ENCODE results near the gene HLA-DMB.

Gene HLA-DMB

DNA sequence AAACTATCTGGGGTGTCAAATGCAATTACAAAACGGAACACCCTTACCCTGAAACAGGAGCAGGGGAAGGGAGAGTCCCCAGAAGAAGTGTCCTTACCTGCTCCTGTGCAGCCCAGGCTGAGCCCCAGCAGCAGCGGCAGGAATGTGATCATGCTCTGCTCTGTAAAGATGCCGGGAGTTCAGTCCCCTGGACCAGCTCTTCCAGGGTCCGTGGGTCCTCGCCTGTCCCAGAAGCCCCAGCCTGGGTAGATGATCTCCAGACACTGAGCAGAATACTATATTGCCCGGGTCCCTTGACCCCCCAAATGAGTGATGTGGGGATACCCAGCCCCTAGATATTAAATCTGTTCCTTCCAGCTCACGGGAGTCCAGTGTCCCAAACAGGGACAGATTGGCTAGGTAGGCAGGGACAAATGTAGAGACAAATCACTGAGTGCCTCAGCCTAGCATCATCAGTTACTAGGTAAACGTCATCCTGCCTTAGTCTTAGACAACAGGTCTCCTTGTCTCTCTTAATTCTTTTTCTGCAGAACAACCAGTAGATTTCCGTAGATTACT is at the start of gene HLA-DMB:
Gene HLA-DMB, minus strand, starts transcription at position 373 of the 558 bp plus-strand sequence. Its CDS starts 221 bp downstream, at position 152.
- peak; percentile 79 for DNase-seq

DNA sequence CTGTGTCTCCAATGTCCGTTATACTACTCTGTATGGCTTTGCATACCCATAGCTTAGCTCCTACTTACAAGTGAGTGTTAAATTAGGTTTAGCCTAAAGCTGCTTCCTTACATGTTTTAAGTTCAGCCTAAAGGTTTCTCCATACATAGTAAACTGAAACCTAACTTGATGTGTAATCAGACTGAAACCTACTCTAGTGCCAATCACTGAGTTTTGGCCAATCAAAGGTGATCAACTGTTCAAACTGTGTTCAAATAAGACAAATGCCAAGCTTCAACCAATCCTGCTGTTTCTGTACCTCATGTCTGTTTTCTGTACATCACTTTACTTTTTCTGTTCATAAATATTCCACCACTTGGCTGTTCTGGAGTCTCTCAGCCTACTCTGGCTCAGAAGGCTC is 48.5 kb upstream of the HLA-DMB start:
- DNase-seq = no peak

DNA sequence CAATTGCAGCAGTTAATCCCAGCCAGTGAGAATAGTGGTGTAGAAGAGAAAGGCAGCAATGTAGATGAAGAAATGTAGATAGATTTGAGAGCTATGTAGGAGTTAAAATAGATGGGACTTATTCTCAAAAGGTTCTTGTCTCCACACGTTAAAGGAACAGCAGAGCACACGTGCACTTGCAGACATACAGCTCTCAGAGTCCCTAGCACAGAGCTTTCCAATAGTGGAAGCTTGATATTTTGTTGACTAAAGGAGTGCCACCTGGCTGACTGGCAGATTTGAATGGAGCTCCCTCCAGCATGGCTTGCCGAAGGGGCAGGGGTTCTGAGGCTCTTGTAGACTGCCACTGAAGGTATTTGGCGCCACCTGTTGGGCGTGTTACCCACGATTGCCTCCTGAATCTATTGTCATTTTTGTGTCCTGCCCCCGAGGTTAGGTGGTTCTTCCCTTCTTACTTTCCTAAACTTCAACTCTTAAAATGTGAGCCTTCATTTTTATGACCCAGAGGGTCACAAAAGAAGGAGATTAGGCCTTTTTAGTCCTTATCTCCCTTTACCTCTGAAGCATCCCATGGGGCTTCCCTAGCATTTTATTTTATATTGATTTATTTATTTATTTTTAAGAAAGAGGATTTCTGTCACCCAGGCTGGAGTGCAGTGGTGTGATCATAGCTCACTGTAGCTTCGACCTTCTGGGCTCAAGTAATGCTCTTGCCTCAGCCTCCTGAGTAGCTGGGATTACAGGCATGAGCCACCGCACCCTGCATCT is 44.0 kb upstream of the HLA-DMB start:
- peak; percentile 87 for DNase-seq

DNA sequence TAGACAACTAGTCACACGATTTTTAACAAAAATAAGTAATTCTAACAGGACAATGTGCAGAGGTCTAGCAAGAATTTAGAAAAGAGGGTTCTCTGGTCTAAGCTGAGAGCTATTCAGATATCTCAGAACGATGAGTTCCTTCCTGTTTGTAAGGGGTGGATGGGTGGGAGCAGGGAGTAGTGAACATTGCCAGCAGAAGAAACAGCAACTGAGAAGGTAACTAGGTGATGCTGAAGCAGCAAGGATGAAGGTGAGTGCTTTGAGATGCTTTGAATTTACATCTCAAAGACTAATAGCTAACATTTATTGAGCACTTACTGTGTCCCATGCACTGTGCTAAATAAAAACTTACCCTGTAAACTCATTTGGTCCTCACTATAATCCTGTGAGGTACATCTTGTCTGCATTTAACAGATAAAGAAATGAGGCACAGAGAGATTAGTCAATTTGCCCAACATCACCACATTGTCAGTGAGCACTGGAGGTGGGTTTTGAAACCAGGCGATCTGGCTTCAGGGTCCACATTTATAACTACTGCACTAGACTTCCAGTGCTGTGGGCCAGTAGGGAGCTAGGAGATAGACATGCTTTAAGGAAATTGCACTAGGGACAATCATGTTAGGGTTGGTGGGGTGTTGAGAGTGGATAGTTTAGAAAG is 43.3 kb upstream of the HLA-DMB start:
- no peak for DNase-seq

DNA sequence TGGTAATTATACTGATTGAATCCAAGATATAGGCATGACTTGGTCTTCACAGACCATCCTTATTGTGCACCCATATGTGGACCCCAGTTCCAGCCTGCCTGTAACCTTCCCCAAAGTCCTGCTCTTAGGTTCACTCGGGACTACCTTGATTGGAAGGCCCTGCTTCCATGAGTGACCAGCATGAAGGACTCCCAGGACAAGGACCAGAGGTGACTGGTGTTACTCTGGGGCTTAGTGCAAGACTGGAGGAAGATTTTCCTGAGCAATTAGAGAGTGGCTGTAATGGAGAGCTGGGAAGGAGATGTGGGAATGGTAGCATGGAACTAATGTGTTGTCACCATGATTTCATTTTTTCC is 42.6 kb upstream of the HLA-DMB start:
- no peak for DNase-seq

DNA sequence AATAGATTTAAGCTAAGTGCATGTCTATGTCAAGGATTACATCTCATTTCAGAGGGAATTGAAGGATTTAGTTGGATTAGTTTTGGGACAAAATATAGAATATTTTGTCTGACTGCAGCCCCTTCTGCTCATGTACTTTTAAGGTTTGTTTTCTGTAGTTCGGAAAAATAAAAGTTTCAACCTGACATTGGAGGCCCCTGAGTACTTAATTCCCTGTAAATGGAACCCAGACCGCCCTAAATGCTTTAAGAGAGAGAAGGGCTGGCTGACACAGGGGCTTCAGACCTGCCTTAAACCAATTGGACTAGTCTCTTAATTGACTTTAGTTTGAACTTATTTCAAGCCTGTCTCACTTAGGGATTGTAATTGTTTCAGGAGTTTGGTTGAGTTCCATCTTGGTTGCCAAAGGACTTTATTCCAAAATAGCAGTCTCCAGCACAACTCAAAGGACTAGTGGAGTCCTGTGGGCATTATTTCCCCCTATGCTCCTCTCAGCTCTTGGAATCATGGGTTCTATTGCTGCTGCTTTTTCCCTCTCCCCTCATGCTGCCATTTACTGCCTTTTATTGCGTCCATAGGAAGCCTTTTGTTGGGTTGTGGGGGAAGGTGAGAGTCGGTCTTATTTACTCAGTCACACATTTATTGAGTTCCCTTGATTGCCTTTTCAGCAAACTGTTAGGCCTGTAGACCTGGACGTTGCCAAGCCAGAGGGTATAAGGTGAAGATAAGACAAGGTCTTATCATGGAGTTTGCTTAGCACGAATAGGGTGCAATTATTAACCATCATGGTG is 42.1 kb upstream of the HLA-DMB start:
- DNase-seq = no peak

- DNase-seq = no peak
Measured at GRCh38 chr6:32982084-32982701, 41.4 kb upstream of the HLA-DMB start.

DNA sequence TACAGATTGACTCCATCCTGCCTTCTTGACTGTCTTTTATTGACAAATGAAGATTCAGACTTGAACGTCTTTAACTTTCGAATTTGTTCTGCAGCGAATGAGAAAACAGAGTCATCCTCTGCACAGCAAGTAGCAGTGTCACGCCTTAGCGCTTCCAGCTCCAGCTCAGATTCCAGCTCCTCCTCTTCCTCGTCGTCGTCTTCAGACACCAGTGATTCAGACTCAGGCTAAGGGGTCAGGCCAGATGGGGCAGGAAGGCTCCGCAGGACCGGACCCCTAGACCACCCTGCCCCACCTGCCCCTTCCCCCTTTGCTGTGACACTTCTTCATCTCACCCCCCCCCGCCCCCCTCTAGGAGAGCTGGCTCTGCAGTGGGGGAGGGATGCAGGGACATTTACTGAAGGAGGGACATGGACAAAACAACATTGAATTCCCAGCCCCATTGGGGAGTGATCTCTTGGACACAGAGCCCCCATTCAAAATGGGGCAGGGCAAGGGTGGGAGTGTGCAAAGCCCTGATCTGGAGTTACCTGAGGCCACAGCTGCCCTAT is 39.7 kb upstream of the HLA-DMB start:
- DNase-seq = no peak

DNA sequence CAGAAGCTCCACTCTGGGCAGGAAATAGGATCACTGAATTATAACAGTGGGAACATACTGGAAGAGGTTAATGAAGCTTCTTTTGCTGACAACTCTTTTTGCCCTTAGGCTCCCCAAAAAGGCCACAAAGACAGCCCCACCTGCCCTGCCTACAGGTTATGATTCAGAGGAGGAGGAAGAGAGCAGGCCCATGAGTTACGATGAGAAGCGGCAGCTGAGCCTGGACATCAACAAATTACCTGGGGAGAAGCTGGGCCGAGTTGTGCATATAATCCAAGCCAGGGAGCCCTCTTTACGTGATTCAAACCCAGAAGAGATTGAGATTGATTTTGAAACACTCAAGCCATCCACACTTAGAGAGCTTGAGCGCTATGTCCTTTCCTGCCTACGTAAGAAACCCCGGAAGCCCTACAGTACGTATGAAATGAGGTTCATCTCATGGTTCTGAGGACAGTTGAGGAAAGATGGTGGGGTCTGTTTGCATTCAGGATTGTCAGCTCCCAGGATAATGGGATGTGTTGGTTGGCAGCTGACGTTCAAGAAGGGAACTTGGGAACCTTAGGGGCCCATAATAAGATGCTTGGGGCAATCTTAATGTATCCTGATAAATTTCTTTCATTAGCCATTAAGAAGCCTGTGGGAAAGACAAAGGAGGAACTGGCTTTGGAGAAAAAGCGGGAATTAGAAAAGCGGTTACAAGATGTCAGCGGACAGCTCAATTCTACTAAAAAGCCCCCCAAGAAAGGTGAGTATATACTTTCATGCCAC is 39.1 kb upstream of the HLA-DMB start:
- DNase-seq = no peak

DNA sequence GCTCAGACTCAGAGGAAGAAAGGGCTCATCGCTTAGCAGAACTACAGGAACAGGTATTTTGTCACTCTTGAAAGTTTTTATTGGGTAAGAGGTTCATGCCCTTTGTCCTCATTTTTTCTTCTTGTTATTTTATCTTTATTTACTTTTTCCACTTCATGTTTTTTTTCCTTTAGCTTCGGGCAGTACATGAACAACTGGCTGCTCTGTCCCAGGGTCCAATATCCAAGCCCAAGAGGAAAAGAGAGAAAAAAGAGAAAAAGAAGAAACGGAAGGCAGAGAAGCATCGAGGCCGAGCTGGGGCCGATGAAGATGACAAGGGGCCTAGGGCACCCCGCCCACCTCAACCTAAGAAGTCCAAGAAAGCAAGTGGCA is 37.1 kb upstream of the HLA-DMB start:
- no peak for DNase-seq

DNA sequence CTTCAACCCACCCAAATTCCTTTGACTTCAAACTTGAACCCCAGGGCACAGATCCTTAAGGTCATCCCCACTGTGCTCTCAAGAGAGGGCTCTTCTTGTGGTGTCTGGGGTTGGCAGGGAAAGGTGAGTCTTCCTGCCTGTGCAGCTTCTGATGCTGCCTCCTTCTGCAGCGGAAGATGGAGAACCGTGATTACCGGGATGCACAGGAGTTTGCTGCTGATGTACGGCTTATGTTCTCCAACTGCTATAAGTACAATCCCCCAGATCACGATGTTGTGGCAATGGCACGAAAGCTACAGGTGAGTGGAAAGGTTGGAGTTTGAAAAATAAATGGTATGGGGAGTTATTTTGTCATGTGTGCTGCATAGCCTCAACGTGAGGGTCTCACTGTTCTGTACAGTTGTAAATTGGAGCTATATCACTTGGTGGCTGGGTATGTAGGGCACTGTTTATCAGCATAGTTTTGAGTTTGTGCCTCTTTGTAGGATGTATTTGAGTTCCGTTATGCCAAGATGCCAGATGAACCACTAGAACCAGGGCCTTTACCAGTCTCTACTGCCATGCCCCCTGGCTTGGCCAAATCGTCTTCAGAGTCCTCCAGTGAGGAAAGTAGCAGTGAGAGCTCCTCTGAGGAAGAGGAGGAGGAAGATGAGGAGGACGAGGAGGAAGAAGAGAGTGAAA is 36.6 kb upstream of the HLA-DMB start:
- DNase-seq = no peak

- DNase-seq = no peak
Measured at GRCh38 chr6:32976334-32977069, 35.7 kb upstream of the HLA-DMB start.

DNA sequence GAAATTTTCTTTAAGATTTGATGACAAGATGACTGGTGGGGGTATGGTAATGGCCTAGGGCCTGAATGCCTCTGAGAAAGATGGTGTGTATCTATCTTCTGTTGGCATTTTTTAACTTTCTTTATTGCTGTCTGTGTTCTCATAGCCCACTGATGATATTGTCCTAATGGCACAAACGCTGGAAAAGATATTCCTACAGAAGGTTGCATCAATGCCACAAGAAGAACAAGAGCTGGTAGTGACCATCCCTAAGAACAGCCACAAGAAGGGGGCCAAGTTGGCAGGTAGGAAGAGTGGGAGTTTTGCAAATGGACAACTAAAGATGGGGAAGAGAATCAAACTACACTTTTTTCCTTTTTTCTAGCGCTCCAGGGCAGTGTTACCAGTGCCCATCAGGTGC is 35.1 kb upstream of the HLA-DMB start:
- DNase-seq = no peak

DNA sequence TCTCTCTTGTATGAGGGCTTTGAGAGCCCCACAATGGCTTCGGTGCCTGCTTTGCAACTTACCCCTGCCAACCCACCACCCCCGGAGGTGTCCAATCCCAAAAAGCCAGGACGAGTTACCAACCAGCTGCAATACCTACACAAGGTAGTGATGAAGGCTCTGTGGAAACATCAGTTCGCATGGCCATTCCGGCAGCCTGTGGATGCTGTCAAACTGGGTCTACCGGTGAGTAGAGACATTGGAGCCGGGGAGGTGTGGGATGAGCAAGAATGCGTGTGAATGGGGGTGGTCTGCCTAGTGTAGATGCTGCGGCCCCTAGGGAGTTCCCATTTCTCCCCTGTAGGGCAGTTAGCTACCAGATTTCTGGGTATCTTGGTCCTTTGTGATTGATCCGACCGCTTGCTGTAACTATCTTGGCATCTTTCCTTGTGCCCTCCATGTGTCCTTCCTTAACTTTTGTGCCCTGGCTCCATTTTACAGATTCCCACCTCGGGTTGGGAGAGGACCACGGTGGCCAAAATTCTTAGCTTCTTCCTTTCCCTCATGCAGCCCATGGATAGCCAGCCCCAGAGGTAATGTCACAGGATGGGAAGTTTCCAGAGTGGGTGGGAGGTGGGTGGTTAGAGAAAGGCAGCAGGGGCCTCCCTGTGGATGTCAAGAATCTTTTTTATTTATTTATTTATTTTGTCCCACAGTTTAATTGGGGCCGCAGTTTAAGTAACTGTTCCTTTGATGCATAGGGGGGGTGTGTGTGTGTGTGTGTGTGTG is 33.9 kb upstream of the HLA-DMB start:
- no peak for DNase-seq

DNA sequence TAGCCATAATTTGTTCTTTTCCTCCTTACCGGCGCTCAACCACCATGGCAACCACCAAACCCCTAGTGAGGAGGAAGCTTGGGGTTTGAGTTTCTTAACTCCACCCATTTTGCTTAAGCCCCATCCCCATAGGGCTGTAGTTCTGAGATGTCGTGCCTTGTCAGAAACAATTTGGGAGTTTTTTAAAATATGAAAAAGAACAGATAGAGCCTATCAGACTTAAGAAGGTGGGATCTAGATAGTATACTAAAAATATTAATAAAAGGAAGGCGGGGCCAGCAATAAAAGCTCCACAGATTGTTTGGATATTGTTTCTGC is 33.1 kb upstream of the HLA-DMB start:
- peak; percentile 61 for DNase-seq

GRCh38 chr6:32973144-32974015 is 32.6 kb upstream of the HLA-DMB start:
- DNase-seq = peak; percentile 72

DNA sequence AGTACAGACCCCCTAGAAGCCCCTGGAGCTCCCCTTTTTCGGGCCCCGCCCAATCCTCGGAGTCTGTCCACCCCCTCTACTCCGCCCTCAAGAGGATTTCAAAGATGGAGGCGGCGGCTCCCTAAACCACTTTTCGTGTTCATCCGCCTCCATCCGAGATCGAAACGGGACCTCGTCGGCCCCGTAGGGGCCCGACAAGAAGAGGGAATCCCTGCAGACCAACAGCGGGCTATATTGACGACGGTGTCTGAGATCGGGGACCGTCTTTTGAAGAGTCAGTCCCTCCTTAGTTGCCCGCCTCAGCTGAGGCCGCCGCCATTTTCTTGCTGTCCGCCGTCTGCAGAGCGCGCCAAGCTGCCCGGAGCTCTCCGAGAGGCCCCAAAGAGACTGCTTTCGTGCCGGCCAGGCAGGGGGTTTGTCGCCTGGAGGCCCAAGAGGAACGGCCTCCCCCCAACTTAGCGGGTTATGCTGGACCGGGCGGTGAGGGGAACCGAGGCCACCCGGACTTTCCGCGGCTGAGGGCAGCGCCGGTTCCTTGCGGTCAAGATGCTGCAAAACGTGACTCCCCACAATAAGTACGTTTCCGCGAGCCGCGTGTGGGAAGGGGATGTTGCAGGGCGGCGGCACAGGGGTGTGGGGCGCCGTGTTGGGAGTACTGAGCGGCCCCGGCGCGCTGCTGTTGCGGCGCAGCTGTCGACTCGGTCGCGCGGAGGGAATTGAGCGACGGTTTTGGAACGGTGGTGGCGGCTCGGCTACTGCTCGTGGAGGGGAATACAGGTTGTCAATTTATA is 31.7 kb upstream of the HLA-DMB start:
- peak; percentile 52 for DNase-seq
